GM12801 (cell line): ENCODE results near the gene C1QTNF1.

Experiments used
- TF ChIP-seq, protein P1 (sequence below): IDR thresholded peaks from one replicate; pipeline ENCODE4 v1.5.1; 2011; ENCODE audit warnings: control low read depth; ENCODE audit not compliant: insufficient read length; ENCODE audit errors: extremely low read depth

The C1QTNF1 gene

DNA sequence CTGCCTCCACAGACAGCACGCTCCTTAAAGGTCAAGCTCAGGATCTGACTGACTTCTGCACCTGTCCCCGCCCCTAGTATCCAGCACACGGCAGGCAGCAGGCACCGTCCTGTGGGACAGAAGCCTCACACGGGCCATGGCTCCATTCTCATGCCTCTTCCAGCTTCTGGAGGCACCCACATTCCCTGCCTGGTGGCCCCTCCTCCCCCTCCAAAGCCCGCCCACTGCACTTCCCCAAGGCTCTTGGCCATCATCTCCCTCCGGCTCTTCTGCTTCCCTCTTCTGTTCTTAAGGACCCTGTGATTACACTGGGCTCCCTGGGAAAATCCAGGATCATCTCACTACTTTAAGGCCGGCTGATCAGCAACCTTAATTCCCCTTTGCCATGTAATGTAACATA lies 17.9 kb upstream of the C1QTNF1 start:
- TF ChIP-seq, protein P1, sequence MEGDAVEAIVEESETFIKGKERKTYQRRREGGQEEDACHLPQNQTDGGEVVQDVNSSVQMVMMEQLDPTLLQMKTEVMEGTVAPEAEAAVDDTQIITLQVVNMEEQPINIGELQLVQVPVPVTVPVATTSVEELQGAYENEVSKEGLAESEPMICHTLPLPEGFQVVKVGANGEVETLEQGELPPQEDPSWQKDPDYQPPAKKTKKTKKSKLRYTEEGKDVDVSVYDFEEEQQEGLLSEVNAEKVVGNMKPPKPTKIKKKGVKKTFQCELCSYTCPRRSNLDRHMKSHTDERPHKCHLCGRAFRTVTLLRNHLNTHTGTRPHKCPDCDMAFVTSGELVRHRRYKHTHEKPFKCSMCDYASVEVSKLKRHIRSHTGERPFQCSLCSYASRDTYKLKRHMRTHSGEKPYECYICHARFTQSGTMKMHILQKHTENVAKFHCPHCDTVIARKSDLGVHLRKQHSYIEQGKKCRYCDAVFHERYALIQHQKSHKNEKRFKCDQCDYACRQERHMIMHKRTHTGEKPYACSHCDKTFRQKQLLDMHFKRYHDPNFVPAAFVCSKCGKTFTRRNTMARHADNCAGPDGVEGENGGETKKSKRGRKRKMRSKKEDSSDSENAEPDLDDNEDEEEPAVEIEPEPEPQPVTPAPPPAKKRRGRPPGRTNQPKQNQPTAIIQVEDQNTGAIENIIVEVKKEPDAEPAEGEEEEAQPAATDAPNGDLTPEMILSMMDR: no peak

DNA sequence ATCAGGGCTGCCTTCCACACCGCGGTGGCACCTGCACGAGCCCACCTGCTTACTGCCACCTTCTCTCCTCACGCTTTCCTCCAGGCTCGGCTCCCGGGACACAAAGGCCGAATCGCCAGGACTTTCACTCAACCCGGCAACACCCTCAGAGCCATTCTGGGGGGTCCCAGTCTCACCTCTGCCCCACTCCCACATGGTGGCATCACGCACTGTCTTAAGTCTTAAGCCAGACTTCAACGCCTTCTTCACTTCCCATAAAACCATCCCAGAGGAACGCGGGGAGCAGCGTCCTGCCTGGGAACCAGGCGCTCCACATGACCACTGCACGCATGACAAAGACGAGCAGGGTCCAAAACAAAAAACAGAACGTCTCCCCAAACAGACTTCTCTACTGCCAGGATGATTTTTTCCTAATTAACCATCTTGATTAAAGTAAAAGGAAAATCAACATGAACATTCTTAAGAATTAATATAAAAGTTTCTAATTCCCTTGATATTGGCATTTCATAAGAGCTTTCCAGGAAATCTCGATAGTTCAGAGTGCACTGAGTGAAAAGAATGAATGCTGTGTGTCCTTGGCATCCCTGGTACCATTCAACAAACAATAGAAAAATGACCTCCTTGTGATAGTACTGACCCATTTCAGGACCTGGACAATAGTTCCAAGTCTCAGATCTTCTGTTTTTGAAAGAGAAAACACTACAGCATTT lies 17.0 kb upstream of the C1QTNF1 start:
- TF ChIP-seq, protein P1: no peak

DNA sequence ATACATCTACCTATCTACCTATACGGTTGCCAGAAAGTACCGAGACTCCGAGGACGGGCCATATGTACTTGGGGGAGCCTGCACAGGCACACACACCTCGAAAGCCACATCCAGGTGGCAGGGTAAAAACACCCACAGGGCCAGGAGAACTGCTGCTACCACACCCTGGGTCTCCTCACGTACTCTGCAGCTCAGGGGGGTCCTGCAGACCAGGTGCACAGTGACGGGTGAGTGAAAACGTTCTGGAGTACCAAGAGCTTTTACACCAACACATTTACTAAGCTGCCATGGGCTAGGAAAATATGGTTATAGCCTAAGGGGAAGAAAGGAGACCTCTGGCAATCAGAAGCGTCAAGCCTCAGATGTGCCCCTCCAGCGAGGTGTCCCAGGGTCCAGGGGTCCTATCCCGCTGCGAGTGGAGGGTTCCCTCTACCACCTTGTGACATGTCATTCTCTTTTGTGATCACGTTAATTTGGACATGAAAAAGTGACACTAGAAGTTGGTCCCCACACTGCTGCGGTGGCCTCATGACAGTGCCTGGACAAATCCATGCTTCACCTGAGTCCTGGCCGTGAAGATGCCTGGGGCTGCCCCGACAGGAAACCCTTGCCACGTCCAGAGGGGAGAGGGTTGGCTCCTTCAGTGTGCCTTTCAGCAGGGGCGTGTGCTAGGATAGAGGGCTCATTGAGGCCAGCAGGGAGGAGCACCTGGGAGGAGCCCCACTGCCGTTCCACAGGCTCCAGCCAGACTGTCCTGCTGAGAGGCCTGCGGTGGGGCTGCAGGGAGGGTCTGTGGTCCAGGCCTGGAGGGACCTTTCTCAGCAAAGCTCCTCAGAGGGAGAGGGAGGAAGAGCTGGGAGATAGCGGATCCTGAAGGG lies 16.2 kb upstream of the C1QTNF1 start:
- TF ChIP-seq, protein P1: no peak

DNA sequence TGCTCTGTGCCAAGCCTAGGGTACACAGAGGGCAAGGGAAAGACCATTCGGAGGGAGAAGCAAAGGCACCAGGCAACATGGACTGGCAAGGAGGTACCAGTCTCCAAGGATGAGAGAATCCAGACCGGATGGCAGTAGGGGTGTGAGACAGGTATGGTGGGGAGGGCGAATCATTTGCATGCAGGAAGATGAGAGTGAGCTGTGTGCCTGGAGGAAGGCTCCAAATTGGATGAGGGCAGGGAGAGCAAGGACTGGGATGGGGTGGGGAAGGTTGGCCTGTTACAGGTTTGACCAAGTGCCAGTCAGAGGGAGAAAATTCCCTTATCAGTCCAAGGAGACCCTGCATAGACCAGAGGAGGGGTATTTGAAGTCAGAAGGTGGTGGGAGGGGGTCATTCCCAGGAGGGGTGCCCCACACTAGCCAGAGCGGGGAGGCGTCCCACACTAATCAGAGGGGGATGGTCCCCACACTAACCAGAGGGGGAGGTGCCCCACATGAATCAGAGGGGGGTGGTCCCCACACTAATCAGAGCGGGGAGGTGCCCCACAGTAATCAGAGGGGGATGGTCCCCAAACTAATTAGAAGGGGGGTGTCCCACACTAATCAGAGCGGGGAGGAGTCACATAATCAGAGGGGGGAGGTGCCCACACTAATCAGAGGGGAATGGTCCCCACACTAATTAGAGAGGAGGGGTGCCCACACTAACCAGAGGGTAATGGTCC lies 15.1 kb upstream of the C1QTNF1 start:
- TF ChIP-seq, protein P1: no peak

DNA sequence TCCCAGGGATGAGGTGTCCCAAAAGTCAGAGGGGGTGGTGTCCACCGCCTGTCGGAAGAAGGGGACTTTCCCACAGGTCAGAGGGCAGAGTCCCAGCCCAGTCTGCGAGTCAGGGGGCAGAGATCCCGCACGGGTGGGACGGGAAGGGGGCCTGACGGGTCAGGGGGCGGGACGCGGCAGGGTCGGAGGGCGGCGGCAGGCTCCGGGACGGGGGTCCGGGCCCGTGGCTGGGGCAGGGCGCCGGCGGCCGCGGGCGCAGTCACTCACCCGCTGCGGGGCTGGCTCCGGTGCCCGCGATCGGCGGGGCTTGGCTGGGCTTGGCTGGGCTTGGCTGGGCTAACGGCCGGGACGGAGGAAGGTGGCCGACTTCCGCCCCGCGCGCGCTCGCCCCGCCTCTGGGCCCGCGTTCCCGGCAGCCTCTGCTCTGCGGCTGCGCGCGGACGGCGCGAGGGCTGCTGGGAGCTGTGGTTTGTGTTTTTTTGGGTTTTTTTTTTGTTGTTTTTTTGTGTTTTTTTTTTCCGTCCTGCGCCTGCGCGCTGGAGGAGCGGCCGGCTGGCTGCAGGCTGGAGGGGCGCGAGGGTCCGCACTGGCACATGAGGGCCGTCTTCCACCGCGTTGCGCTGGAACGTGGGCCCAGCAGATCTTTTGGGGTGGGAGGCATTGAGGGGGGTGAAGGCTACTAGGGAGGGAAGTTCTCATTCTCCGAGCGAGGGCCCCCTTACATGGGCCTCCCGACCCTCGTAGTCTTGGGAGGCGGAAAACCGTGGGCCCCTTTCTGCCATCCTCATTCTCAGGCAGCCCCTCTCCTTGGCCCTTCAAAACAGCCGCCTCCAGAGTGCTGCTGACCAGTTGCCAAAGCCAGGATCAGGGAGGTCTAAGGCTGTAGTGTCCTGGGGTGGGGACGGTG lies 14.3 kb upstream of the C1QTNF1 start, which contains the start of gene CANT1:
CANT1 (minus strand) TSS at position 368 of the 907 bp plus-strand sequence. CDS start 12,142 bp downstream, outside the sequence.
- TF ChIP-seq, protein P1: no peak

DNA sequence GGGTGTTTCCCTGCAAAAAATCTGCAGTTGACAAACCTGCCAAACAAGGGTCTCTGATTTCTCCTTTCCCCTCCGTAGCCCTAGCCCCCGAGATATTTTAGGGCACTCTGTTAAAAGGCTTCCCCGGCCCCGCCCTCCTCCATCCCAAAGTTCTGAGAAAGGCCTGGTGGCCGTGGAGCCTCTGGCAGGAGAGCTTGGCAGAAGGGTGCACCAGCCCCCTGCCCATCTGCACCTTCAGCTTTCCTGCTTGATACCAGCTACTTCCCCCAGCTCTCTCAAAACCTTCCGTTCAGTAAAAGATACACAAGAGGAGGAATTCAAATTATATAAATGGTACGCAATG lies 13.7 kb upstream of the C1QTNF1 start:
- TF ChIP-seq, protein P1: no peak
